Liver (tissue), 9 donors: ENCODE results near the gene PCBP2. TPM values are rescaled to one million over a fixed set of nuclear protein-coding genes. Genes with fewer than 3 reads are reported as not detected.

Experiments
- DNase-seq: peaks from one replicate; pipeline ENCODE4 v3.0.0-alpha.2; 2017; ENCODE audit warnings: low spot score
- H3K27ac ChIP-seq, 2 donors: one replicate each; pipeline ENCODE4 v1.7.0; 2013; ENCODE audit warnings: inconsistent platforms in 2 of 2, low read length in 2 of 2, control low read depth in 1 of 2, low read depth in 1 of 2, mild to moderate bottlenecking in 1 of 2
- H3K27me3 ChIP-seq, 4 donors: one replicate each; pipeline versions ENCODE4 v1.6.1 to v1.7.0; 2013; ENCODE audit warnings: low read length in 3 of 4, inconsistent platforms in 1 of 4, mild to moderate bottlenecking in 1 of 4, moderate library complexity in 1 of 4; ENCODE audit not compliant: control insufficient read depth in 4 of 4, insufficient read depth in 4 of 4
- H3K36me3 ChIP-seq, 4 donors: one replicate each; pipeline versions ENCODE4 v1.6.1 to v1.7.0; 2013; ENCODE audit warnings: low read length in 3 of 4, mild to moderate bottlenecking in 3 of 4, low read depth in 1 of 4, moderate library complexity in 1 of 4; ENCODE audit not compliant: control insufficient read depth in 4 of 4, insufficient read depth in 3 of 4
- H3K4me1 ChIP-seq, 4 donors: one replicate each; pipeline versions ENCODE4 v1.6.1 to v1.7.0; 2013; ENCODE audit warnings: low read length in 3 of 4, mild to moderate bottlenecking in 3 of 4, moderate library complexity in 1 of 4; ENCODE audit not compliant: control insufficient read depth in 4 of 4, insufficient read depth in 4 of 4
- H3K4me3 ChIP-seq, 3 donors: one replicate each; pipeline versions ENCODE4 v1.6.1 to v1.7.0; 2013; ENCODE audit warnings: low read length in 3 of 3, control low read depth in 1 of 3, low read depth in 1 of 3, mild to moderate bottlenecking in 1 of 3
- H3K9ac ChIP-seq, 2 donors: one replicate each; pipeline ENCODE4 v1.7.0; 2013; ENCODE audit warnings: low read length in 2 of 2, mild to moderate bottlenecking in 2 of 2, moderate library complexity in 2 of 2, control low read depth in 1 of 2, low read depth in 1 of 2
- H3K9me3 ChIP-seq, 4 donors: one replicate each; pipeline versions ENCODE4 v1.6.1 to v1.7.0; 2013; ENCODE audit warnings: low read length in 3 of 4; ENCODE audit not compliant: control insufficient read depth in 4 of 4
- EGR1 ChIP-seq, 2 donors: IDR thresholded peaks; 2 replicates each; pipeline ENCODE4 v1.6.1; 2016 to 2018; ENCODE audit warnings: antibody characterized with exemption in 2 of 2, low read depth in 2 of 2
- FOXA1 ChIP-seq: IDR thresholded peaks from 2 replicates; pipeline ENCODE4 v1.6.1; 2016; ENCODE audit warnings: antibody characterized with exemption
- FOXA2 ChIP-seq: IDR thresholded peaks from 2 replicates; pipeline ENCODE4 v1.6.1; 2016; ENCODE audit warnings: antibody characterized with exemption
- GABPA ChIP-seq, 2 donors: IDR thresholded peaks in 1 of 2; conservative IDR thresholded peaks in 1 of 2; 2 replicates each; pipeline ENCODE4 v1.6.1; 2016; ENCODE audit warnings: antibody characterized with exemption in 2 of 2, mild to moderate bottlenecking in 1 of 2, moderate library complexity in 1 of 2
- HNF4A ChIP-seq, 2 donors: conservative IDR thresholded peaks; 2 replicates each; pipeline ENCODE4 v1.6.1; 2016; ENCODE audit warnings: antibody characterized with exemption in 2 of 2, mild to moderate bottlenecking in 2 of 2
- HNF4G ChIP-seq: IDR thresholded peaks from 2 replicates; pipeline ENCODE4 v1.6.1; 2016; ENCODE audit warnings: antibody characterized with exemption
- JUND ChIP-seq, 2 donors: IDR thresholded peaks; 2 replicates each; pipeline ENCODE4 v1.6.1; 2016; ENCODE audit warnings: antibody characterized with exemption in 2 of 2
- NR2F2 ChIP-seq: IDR thresholded peaks from 2 replicates; pipeline ENCODE4 v1.6.1; 2016; ENCODE audit warnings: antibody characterized with exemption
- RAD21 ChIP-seq, 2 donors: IDR thresholded peaks; 2 replicates each; pipeline ENCODE4 v1.6.1; 2016; ENCODE audit warnings: antibody characterized with exemption in 2 of 2, mild to moderate bottlenecking in 2 of 2
- RXRA ChIP-seq, 2 donors: IDR thresholded peaks; 2 replicates each; pipeline ENCODE4 v1.6.1; 2017 to 2018; ENCODE audit warnings: antibody characterized with exemption in 2 of 2, mild to moderate bottlenecking in 1 of 2
- SP1 ChIP-seq: IDR thresholded peaks from 2 replicates; pipeline ENCODE4 v1.6.1; 2018; ENCODE audit warnings: antibody characterized with exemption, mild to moderate bottlenecking
- TAF1 ChIP-seq: conservative IDR thresholded peaks from 2 replicates; pipeline ENCODE4 v1.6.1; 2016; ENCODE audit warnings: antibody characterized with exemption, mild to moderate bottlenecking
- YY1 ChIP-seq: IDR thresholded peaks from 2 replicates; pipeline ENCODE4 v1.6.1; 2016; ENCODE audit warnings: antibody characterized with exemption, mild to moderate bottlenecking
- WGBS: extraction: QIAGEN DNeasy Blood & Tissue Kit; methylation state at CpG from one replicate; pipeline ENCODE4 v1.1.7; 2013; 5-methylcytosine and 5-hydroxymethylcytosine counted together
- polyA plus RNA-seq, 2 donors: library from polyadenylated mRNA; stranded (reverse) in 1 of 2; unstranded in 1 of 2; fragments of 200-250 nt in 1 of 2; fragments of >200 nt in 1 of 2; fragmentation: Nextera tagmentation in 1 of 2; extraction: Ambion mirVana in 1 of 2; gene quantifications; one replicate each; pipeline versions ENCODE4 v1.2.1 to v1.2.3, GENCODE V29; 2013 to 2015
- total RNA-seq, 2 donors: library from RNA; depleted of rRNA; stranded (reverse); fragments of >200 nt; gene quantifications; one replicate each; pipeline ENCODE4 v1.2.3, GENCODE V29; 2014
- TF ChIP-seq, protein P1 (sequence below): IDR thresholded peaks from 2 replicates; pipeline ENCODE4 v1.6.1; 2016; ENCODE audit warnings: antibody characterized with exemption, mild to moderate bottlenecking
- TF ChIP-seq, protein P2 (sequence below): IDR thresholded peaks from 2 replicates; pipeline ENCODE4 v1.6.1; 2016; ENCODE audit warnings: antibody characterized with exemption
- TF ChIP-seq, protein P3 (sequence below): IDR thresholded peaks from 2 replicates; pipeline ENCODE4 v1.6.1; 2016; ENCODE audit warnings: antibody characterized with exemption
- TF ChIP-seq, protein P4 (sequence below): IDR thresholded peaks from 2 replicates; pipeline ENCODE4 v1.6.1; 2016; ENCODE audit warnings: antibody characterized with exemption
- TF ChIP-seq, protein P5 (sequence below): fragments of 150-350 bp; IDR thresholded peaks from 2 replicates; pipeline ENCODE4 v1.5.1; 2017; ENCODE audit warnings: improper control_type of control experiment, low read depth, low read length; ENCODE audit not compliant: missing input control
- donor health status: healthy.
- donor health status: healthy.
- donor health status: healthy.
- donor health status: healthy.
- donor health status: healthy.

Gene PCBP2
- total and polyA plus RNA-seq, 4 donors, result 130 to 377 (median 223) TPM

- TF ChIP-seq, protein P1, sequence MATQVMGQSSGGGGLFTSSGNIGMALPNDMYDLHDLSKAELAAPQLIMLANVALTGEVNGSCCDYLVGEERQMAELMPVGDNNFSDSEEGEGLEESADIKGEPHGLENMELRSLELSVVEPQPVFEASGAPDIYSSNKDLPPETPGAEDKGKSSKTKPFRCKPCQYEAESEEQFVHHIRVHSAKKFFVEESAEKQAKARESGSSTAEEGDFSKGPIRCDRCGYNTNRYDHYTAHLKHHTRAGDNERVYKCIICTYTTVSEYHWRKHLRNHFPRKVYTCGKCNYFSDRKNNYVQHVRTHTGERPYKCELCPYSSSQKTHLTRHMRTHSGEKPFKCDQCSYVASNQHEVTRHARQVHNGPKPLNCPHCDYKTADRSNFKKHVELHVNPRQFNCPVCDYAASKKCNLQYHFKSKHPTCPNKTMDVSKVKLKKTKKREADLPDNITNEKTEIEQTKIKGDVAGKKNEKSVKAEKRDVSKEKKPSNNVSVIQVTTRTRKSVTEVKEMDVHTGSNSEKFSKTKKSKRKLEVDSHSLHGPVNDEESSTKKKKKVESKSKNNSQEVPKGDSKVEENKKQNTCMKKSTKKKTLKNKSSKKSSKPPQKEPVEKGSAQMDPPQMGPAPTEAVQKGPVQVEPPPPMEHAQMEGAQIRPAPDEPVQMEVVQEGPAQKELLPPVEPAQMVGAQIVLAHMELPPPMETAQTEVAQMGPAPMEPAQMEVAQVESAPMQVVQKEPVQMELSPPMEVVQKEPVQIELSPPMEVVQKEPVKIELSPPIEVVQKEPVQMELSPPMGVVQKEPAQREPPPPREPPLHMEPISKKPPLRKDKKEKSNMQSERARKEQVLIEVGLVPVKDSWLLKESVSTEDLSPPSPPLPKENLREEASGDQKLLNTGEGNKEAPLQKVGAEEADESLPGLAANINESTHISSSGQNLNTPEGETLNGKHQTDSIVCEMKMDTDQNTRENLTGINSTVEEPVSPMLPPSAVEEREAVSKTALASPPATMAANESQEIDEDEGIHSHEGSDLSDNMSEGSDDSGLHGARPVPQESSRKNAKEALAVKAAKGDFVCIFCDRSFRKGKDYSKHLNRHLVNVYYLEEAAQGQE, result no peak
- TF ChIP-seq GABPA (IDR thresholded peaks at IDR 0.05 in 1 of 2, conservative IDR thresholded peaks at IDR 0.05 in 1 of 2) (no peak), YY1 (no peak)
- TF ChIP-seq, protein P2, sequence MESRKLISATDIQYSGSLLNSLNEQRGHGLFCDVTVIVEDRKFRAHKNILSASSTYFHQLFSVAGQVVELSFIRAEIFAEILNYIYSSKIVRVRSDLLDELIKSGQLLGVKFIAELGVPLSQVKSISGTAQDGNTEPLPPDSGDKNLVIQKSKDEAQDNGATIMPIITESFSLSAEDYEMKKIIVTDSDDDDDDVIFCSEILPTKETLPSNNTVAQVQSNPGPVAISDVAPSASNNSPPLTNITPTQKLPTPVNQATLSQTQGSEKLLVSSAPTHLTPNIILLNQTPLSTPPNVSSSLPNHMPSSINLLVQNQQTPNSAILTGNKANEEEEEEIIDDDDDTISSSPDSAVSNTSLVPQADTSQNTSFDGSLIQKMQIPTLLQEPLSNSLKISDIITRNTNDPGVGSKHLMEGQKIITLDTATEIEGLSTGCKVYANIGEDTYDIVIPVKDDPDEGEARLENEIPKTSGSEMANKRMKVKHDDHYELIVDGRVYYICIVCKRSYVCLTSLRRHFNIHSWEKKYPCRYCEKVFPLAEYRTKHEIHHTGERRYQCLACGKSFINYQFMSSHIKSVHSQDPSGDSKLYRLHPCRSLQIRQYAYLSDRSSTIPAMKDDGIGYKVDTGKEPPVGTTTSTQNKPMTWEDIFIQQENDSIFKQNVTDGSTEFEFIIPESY, result no peak
Observed at GRCh38 chr12:53478865-53479264, 27.0 kb downstream of the PCBP2 start (continued).

GRCh38 chr12:53479331-53479730, 27.4 kb downstream of the PCBP2 start:
- H3K9me3 ChIP-seq, result no peaks in the 10 kb centered on the region
- 88% methylated on average over 5 of the region's 5 CpGs for WGBS
- H3K4me3 ChIP-seq, result no peak overlapping the region
- H3K27me3 ChIP-seq, result no peaks in the 10 kb centered on the region
- TF ChIP-seq HNF4A (conservative IDR thresholded peaks at IDR 0.05), result no peak
- no peak for TF ChIP-seq FOXA1
- TF ChIP-seq TAF1, result no peak
- TF ChIP-seq, protein P3, sequence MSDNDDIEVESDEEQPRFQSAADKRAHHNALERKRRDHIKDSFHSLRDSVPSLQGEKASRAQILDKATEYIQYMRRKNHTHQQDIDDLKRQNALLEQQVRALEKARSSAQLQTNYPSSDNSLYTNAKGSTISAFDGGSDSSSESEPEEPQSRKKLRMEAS, result no peak
- TF ChIP-seq EGR1 (IDR thresholded peaks at IDR 0.05; ENCODE audit: low read depth in 2 of 2), result no peak
- TF ChIP-seq JUND (IDR thresholded peaks at IDR 0.05), result no peak
- TF ChIP-seq SP1, result no peak
- TF ChIP-seq, protein P2, result no peak
- TF ChIP-seq, protein P4, sequence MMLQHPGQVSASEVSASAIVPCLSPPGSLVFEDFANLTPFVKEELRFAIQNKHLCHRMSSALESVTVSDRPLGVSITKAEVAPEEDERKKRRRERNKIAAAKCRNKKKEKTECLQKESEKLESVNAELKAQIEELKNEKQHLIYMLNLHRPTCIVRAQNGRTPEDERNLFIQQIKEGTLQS, result no peak
- TF ChIP-seq, protein P1, result no peak
- no peak for TF ChIP-seq FOXA2
- TF ChIP-seq GABPA (IDR thresholded peaks at IDR 0.05 in 1 of 2, conservative IDR thresholded peaks at IDR 0.05 in 1 of 2), result no peak
- TF ChIP-seq, protein P5, sequence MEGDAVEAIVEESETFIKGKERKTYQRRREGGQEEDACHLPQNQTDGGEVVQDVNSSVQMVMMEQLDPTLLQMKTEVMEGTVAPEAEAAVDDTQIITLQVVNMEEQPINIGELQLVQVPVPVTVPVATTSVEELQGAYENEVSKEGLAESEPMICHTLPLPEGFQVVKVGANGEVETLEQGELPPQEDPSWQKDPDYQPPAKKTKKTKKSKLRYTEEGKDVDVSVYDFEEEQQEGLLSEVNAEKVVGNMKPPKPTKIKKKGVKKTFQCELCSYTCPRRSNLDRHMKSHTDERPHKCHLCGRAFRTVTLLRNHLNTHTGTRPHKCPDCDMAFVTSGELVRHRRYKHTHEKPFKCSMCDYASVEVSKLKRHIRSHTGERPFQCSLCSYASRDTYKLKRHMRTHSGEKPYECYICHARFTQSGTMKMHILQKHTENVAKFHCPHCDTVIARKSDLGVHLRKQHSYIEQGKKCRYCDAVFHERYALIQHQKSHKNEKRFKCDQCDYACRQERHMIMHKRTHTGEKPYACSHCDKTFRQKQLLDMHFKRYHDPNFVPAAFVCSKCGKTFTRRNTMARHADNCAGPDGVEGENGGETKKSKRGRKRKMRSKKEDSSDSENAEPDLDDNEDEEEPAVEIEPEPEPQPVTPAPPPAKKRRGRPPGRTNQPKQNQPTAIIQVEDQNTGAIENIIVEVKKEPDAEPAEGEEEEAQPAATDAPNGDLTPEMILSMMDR, result no peak
- TF ChIP-seq YY1, result no peak
- no peak for TF ChIP-seq NR2F2
- TF ChIP-seq HNF4G, result no peak
- no peak for TF ChIP-seq RAD21 (IDR thresholded peaks at IDR 0.05)
- no peak for TF ChIP-seq RXRA (IDR thresholded peaks at IDR 0.05)
- DNase-seq, result no peak
- H3K36me3 ChIP-seq, result peaks cover 8 to 72% (median 64%) of the 10 kb centered on the region in 4 donors
- H3K27ac ChIP-seq, result no peak overlapping the region
- H3K9ac ChIP-seq, result no peak overlapping the region
- H3K4me1 ChIP-seq, result peaks cover 0 to 2% (median 0%) of the 10 kb centered on the region in 4 donors
